Suprapubic skin (tissue), 4 donors: Measurements from ENCODE around the gene NUP210L.

Experiments used
- EP300 ChIP-seq: sonication (generic); formaldehyde crosslinking; IDR thresholded peaks from one replicate; pipeline ENCODE4 v1.6.1; 2017; ENCODE audit warnings: antibody characterized with exemption
- POLR2A ChIP-seq, 2 donors: fragments of 450-650 bp; IDR thresholded peaks; one replicate each; pipeline ENCODE4 v1.6.1; 2017; ENCODE audit warnings: antibody characterized with exemption in 2 of 2, mild to moderate bottlenecking in 2 of 2, moderate library complexity in 2 of 2
- POLR2AphosphoS5 ChIP-seq, 3 donors: sonication (generic); formaldehyde crosslinking; IDR thresholded peaks; one replicate each; pipeline ENCODE4 v1.6.1; 2017; ENCODE audit warnings: antibody characterized with exemption in 3 of 3
- TF ChIP-seq, protein P1 (sequence below), 2 donors: fragments of 200-600 bp in 1 of 2; fragments of 450-650 bp in 1 of 2; sonication (generic) in 1 of 2; IDR thresholded peaks; one replicate each; pipeline ENCODE4 v1.5.1; 2016 to 2019; ENCODE audit warnings: antibody characterized with exemption in 2 of 2, mild to moderate bottlenecking in 1 of 2, moderate library complexity in 1 of 2

DNA sequence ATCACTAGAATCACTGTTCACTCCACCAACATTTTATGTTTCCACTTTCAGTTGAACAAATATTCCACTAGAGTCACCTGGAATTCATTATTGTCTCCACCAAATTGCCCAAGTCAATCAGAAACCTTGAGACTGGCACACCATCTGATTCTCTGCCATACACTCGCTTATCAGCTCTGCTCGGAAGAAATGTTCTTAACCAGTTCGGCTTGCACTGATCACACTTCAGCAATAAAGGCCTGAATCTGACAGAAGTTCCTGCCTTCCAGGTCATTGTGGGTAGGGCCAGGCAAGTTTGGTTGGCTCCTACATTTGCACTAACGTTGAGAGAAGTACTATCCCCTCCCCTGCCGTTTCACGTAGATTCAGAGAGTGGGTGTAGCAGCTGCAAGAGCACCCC lies 27.1 kb upstream of the NUP210L start:
- TF ChIP-seq, protein P1, sequence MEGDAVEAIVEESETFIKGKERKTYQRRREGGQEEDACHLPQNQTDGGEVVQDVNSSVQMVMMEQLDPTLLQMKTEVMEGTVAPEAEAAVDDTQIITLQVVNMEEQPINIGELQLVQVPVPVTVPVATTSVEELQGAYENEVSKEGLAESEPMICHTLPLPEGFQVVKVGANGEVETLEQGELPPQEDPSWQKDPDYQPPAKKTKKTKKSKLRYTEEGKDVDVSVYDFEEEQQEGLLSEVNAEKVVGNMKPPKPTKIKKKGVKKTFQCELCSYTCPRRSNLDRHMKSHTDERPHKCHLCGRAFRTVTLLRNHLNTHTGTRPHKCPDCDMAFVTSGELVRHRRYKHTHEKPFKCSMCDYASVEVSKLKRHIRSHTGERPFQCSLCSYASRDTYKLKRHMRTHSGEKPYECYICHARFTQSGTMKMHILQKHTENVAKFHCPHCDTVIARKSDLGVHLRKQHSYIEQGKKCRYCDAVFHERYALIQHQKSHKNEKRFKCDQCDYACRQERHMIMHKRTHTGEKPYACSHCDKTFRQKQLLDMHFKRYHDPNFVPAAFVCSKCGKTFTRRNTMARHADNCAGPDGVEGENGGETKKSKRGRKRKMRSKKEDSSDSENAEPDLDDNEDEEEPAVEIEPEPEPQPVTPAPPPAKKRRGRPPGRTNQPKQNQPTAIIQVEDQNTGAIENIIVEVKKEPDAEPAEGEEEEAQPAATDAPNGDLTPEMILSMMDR (IDR thresholded peaks at IDR 0.05) = no peak
- peak in 1 of 3 donors; percentile 24 for TF ChIP-seq POLR2AphosphoS5 (IDR thresholded peaks at IDR 0.05)
- TF ChIP-seq POLR2A (IDR thresholded peaks at IDR 0.05) = no peak
- no peak for TF ChIP-seq EP300
